Cardiac muscle cell (in vitro differentiated cells and primary cell): Measurements from ENCODE around the gene DDX42. TPM values are rescaled to one million over a fixed set of nuclear protein-coding genes. Genes with fewer than 3 reads are reported as not detected.

Experiments
- DNase-seq, 2 donors: peaks; one replicate each; pipeline versions ENCODE4 v3.0.0 to v3.0.0-alpha.2; 2010 to 2017; ENCODE audit warnings: low read depth in 1 of 2, low spot score in 1 of 2
- H3K27ac ChIP-seq: fragments of 200-600 bp; sonication (generic); 2 replicates; pipeline ENCODE4 v1.5.1; 2016
- H3K27me3 ChIP-seq: fragments of 200-600 bp; sonication (generic); 2 replicates; pipeline ENCODE4 v1.6.0; 2016; ENCODE audit warnings: control low read depth
- H3K36me3 ChIP-seq: fragments of 200-600 bp; sonication (generic); 2 replicates; pipeline ENCODE4 v1.5.1; 2016; ENCODE audit warnings: control low read depth
- H3K4me1 ChIP-seq: fragments of 200-600 bp; sonication (generic); 2 replicates; pipeline ENCODE4 v1.8.1; 2017; ENCODE audit warnings: low read depth, mild to moderate bottlenecking, mixed run types
- H3K4me3 ChIP-seq: fragments of 200-600 bp; sonication (generic); 2 replicates; pipeline ENCODE4 v1.5.1; 2016; ENCODE audit warnings: mild to moderate bottlenecking
- H3K9me3 ChIP-seq: fragments of 200-600 bp; sonication (generic); 2 replicates; pipeline ENCODE4 v1.5.1; 2017; ENCODE audit warnings: low read depth, mild to moderate bottlenecking, control low read depth
- polyA plus RNA-seq: library from polyadenylated mRNA; unstranded; fragments of >200 nt; fragmentation: Nextera tagmentation; extraction: Ambion mirVana; gene quantifications from 2 replicates; pipeline ENCODE4 v1.2.1, GENCODE V29; 2016
- total RNA-seq: library from RNA; depleted of rRNA; stranded (reverse); fragments of >200 nt; gene quantifications from 2 replicates; pipeline ENCODE4 v1.2.3, GENCODE V29; 2016
- TF ChIP-seq, protein P1 (sequence below): IDR thresholded peaks from 2 replicates; pipeline ENCODE4 v1.5.1; 2012; ENCODE audit warnings: low read depth, mild to moderate bottlenecking, low read length

Gene DDX42
- total and polyA plus RNA-seq, 2 experiments from 2014 or later, result 58.1 to 91.0 TPM

DNA sequence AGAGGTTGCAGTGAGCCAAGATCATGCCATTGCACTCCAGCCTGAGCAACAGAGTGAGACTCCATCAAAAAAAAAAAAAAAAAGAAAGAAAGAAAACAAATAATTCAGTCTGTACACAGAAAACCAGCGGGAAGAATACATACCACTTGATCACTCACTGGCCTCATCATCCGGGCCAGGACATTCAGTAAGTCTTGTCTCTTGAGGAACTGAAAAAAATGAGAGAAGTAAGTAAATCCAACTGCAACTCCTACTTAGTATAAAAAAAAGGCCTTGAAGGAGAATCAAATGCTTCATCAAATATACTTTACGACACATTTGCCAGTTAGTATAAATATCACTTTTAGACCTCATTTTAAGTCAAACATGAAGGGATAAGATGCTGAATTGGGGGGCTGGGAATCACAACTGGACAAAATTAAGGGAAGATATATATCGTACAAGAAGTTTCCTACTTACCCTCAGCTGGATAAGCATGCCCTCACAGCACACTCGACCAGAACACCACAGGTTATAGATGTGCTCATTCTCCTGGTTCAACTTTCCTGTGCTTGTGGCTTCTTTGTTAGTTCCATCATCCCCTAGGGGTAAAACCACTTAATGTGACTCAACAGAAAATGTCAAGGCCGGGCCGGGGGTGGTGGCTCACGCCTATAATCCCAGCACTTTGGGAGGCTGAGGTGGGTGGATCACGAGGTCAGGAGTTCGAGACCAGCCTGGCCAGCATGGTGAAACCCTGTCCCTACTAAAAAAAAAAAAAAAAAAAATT, 13.0 kb upstream of the DDX42 start:
- TF ChIP-seq, protein P1, sequence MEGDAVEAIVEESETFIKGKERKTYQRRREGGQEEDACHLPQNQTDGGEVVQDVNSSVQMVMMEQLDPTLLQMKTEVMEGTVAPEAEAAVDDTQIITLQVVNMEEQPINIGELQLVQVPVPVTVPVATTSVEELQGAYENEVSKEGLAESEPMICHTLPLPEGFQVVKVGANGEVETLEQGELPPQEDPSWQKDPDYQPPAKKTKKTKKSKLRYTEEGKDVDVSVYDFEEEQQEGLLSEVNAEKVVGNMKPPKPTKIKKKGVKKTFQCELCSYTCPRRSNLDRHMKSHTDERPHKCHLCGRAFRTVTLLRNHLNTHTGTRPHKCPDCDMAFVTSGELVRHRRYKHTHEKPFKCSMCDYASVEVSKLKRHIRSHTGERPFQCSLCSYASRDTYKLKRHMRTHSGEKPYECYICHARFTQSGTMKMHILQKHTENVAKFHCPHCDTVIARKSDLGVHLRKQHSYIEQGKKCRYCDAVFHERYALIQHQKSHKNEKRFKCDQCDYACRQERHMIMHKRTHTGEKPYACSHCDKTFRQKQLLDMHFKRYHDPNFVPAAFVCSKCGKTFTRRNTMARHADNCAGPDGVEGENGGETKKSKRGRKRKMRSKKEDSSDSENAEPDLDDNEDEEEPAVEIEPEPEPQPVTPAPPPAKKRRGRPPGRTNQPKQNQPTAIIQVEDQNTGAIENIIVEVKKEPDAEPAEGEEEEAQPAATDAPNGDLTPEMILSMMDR, result no peak
- H3K36me3 ChIP-seq, result peaks cover 46% of the 10 kb centered on the region

DNA sequence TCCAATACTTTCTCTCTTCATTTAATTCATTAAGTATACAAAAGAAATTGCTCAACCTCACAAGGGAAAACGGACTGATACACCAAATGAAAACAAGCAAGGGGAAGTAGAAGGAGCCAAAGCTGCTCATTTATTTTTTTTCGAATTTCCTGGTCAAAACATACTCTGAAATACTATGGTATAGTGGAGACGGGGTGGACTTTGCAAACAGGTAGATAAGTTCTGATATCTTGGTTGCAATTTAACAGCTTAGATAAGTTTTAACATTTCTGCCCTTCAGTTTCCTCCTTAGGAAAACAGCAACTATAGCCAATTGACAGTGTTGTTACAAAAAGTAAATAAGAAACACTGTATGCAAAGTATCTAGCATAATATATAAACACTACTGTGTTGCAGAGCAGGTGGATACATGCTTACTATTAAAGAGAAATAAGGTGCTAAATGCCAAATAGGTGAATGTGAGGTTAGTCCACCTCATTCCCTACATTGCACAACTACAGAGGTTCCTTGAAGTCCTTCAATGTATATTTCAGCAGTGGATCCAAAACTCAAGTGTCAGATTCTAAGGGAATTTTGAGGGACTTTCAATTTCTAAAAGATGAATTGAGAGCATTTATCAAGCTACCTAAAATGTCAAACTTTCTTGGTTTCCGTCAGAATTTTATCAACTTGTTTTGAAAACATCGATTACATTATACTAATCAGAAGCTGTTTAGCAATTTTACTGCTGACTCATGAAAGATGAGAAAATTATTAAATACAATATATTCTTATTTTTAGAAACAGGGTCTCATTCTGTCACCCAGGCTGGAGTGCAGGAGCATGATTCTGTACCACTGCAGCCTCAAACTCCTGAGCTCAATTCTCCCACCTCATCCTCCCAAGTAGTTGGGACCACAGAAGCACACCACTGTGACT, 11.6 kb upstream of the DDX42 start:
- Histone ChIP-seq H3K9me3 (no peaks in the 10 kb centered on the region), H3K36me3 (peaks cover 38% of the 10 kb centered on the region), H3K27me3 (no peaks in the 10 kb centered on the region), H3K4me1 (no peaks in the 10 kb centered on the region), H3K4me3 (no peak overlapping the region), H3K27ac (no peak overlapping the region)
- TF ChIP-seq, protein P1, result no peak
- no peak for DNase-seq

More for the DNA sequence above, 13.0 kb upstream of the DDX42 start:
- H3K4me3 ChIP-seq, result no peak overlapping the region
- no peaks in the 10 kb centered on the region for H3K9me3 ChIP-seq
- no peaks in the 10 kb centered on the region for H3K27me3 ChIP-seq
- no peak for DNase-seq
- no peak overlapping the region for H3K27ac ChIP-seq
- H3K4me1 ChIP-seq, result no peaks in the 10 kb centered on the region

DNA sequence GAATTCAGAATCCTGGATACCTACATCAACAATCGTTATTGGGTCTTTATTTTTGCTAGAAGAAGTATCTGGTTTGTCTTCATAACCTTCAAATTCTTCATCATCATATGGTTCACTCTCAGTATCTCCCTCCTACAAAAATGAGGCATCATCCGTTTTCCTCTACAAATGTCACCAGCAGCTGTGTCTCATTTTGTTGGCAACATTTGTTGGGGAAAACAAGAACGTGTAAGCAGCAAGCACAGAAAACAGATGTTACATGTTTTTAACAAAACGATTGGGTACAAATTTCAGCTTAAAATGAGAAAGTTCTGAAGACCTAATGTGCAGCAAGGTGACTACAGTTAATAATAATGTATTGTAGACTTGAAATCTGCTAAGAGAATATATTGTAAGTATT, 9.3 kb upstream of the DDX42 start:
- TF ChIP-seq, protein P1, result no peak
- Histone ChIP-seq H3K4me1 (no peaks in the 10 kb centered on the region), H3K27ac (no peak overlapping the region), H3K4me3 (no peak overlapping the region), H3K27me3 (no peaks in the 10 kb centered on the region), H3K9me3 (no peaks in the 10 kb centered on the region), H3K36me3 (peaks cover 38% of the 10 kb centered on the region)
- no peak for DNase-seq

DNA sequence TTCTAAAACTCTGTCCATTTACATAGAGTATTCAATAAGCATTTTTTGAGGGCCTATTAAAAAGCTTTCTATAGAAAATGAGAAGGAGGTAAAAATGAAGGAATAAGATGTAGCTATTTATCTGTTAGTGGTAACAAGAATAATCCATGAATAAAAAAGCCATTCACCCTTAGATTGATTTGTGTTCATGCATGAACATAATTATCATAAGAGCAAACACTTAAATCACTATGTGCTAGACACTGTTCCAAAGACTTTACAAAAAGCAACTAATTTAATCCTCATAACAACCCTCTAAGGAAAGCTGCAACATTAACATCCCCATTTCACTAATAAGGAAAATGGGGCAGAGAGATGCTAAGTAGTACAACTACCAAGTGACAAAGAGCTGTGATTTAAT, 7.2 kb upstream of the DDX42 start:
- no peak for DNase-seq
- Histone ChIP-seq H3K27me3 (no peaks in the 10 kb centered on the region), H3K36me3 (peaks cover 29% of the 10 kb centered on the region), H3K4me3 (no peak overlapping the region), H3K4me1 (no peaks in the 10 kb centered on the region), H3K27ac (no peak overlapping the region), H3K9me3 (no peaks in the 10 kb centered on the region)
- TF ChIP-seq, protein P1, result no peak

DNA sequence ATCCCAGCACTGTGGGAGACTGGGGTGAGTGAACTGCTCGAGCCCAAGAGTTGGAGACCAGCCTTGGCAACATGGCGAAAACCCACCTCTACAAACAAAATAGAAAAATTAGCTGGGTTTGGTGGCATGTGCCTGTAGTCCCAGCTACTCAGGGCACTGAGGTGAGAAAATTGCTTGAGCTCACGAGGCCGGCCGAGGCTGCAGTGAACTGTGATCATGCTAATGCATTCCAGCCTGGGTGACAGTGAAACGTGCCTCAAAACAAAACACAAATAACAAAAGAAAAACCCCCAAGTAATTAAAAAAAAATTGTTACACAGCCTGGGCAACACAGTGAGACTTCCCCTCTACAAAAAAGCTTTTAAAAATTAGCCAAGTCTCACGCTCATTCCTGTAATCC, 5.5 kb upstream of the DDX42 start:
- TF ChIP-seq, protein P1, result no peak
- H3K4me1 ChIP-seq, result no peaks in the 10 kb centered on the region
- H3K27me3 ChIP-seq, result no peaks in the 10 kb centered on the region
- no peaks in the 10 kb centered on the region for H3K9me3 ChIP-seq
- peaks cover 16% of the 10 kb centered on the region for H3K36me3 ChIP-seq
- H3K4me3 ChIP-seq, result no peak overlapping the region
- no peak overlapping the region for H3K27ac ChIP-seq
- DNase-seq, result no peak
